BJ (cell line): ENCODE measurements around the gene ACBD5. TPM values are rescaled to one million over a fixed set of nuclear protein-coding genes. Genes with fewer than 3 reads are reported as not detected.

Experiments used
- CTCF ChIA-PET: fragments of 350-600 bp; formaldehyde crosslinking; extraction: SDS; loops from one replicate; lab custom pipeline; 2021; ENCODE audit warnings: antibody characterized with exemption, inconsistent platforms; lab: Yijun Ruan, JAX
- POLR2A ChIA-PET: fragments of 300-600 bp; sonication (Branson Sonifier 250); formaldehyde crosslinking; extraction: SDS; loops from one replicate; lab custom pipeline; 2021; ENCODE audit warnings: antibody characterized with exemption; lab: Charles Lee
- DNase-seq: peaks from one replicate; pipeline ENCODE4 v3.0.0-alpha.2; 2011; ENCODE audit warnings: low read depth
- H3K27me3 ChIP-seq: 2 replicates; pipeline ENCODE4 v1.6.0; 2011; ENCODE audit warnings: low read length; ENCODE audit not compliant: control insufficient read depth, insufficient read depth
- H3K36me3 ChIP-seq: 2 replicates; pipeline ENCODE4 v1.5.1; 2011; ENCODE audit warnings: low read length; ENCODE audit not compliant: control insufficient read depth, insufficient read depth
- H3K4me3 ChIP-seq: 2 replicates; pipeline ENCODE4 v1.5.1; 2011; ENCODE audit warnings: low read depth, mild to moderate bottlenecking, control low read depth, low read length
- polyA plus RNA-seq: library from polyadenylated mRNA; depleted of rRNA; stranded (reverse); fragments of >200 nt; gene quantifications from 2 replicates; pipeline ENCODE4 v1.2.3, GENCODE V29; 2011
- TF ChIP-seq, protein P1 (sequence below): IDR thresholded peaks from 2 replicates; pipeline ENCODE4 v1.5.1; 2011; ENCODE audit warnings: low read depth, mild to moderate bottlenecking, control low read depth, inconsistent platforms, low read length, moderate library complexity; ENCODE audit not compliant: insufficient read depth

Gene ACBD5
- polyA plus RNA-seq, 1 experiment, result 7.8 TPM

DNA sequence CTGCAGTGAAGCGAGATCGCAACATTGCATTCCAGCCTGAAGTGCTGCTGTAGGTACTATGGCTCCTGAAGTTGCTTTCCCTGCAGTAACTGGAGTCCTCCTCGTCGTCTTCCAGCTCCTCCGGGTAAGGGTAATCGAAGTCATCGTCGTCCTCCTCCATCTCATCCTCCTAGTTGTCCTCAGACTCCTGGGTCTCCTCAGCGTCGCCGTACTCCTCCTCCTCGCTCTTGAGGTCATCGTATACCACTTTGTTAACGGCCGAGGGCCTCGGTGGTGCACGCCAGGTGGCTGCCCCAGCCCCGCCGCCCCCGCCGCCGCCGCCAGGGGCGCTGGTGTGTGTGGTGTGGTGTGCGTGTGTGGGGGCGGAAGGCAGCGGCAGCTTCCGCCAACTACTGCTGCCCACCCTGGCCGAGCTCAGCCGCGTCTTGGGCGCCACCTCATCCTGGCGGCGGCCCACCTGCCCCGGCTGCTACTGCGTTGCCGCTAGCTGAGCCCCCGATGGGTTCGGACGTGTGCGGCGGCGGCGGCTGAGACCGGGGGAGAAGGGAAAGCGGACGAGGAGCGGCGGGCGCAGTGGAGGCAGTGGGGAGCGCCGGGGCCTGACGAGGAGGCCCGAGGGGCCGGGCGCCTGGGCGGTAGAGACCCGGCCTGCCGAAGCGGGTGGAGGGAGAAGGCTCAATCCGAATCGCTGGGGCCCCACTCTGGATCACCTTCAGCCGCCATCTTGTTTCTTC is 11.8 kb upstream of the ACBD5 start:
- no peaks in the 10 kb centered on the region for H3K36me3 ChIP-seq
- H3K4me3 ChIP-seq, result peak overlapping the region; percentile 50
- DNase-seq, result no peak
- CTCF ChIA-PET, result interaction anchor here (1.4 to 2.5 kb wide), 4 partner anchors 9 to 28 kb away, joined by 3 to 12 read pairs (median 8); no protein-coding TSS in a partner anchor
- TF ChIP-seq, protein P1, sequence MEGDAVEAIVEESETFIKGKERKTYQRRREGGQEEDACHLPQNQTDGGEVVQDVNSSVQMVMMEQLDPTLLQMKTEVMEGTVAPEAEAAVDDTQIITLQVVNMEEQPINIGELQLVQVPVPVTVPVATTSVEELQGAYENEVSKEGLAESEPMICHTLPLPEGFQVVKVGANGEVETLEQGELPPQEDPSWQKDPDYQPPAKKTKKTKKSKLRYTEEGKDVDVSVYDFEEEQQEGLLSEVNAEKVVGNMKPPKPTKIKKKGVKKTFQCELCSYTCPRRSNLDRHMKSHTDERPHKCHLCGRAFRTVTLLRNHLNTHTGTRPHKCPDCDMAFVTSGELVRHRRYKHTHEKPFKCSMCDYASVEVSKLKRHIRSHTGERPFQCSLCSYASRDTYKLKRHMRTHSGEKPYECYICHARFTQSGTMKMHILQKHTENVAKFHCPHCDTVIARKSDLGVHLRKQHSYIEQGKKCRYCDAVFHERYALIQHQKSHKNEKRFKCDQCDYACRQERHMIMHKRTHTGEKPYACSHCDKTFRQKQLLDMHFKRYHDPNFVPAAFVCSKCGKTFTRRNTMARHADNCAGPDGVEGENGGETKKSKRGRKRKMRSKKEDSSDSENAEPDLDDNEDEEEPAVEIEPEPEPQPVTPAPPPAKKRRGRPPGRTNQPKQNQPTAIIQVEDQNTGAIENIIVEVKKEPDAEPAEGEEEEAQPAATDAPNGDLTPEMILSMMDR, result peak; percentile 41
- no peaks in the 10 kb centered on the region for H3K27me3 ChIP-seq
- POLR2A ChIA-PET, result no interaction called here

DNA sequence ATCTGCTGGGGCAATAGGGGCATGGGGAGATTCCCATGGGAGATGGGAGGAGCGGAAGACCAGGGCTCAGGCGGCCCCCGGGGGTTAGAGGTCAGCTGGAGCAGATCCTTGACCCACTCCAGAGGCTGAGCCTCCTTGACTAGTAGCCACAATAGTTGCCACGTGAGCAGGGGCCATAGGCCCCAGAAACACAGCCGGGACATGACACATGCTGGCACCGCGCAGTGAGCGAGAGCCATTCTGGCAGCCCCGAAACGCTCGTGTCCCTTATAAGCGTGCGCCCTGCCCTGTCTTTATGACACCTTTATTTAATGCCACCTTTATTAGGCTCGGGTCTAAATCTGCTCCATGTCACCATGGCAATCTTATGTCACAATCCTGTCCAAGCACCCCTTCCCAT is 11.0 kb upstream of the ACBD5 start:
- Histone ChIP-seq H3K27me3 (no peaks in the 10 kb centered on the region), H3K4me3 (no peak overlapping the region), H3K36me3 (no peaks in the 10 kb centered on the region)
- CTCF ChIA-PET, result interaction anchor here (1.3 to 2.5 kb wide), 5 partner anchors 9 to 28 kb away, joined by 3 to 12 read pairs (median 5); no protein-coding TSS in a partner anchor
- POLR2A ChIA-PET, result no interaction called here
- TF ChIP-seq, protein P1, result no peak
- DNase-seq, result no peak

- CTCF ChIA-PET, result no interaction called here
- TF ChIP-seq, protein P1, result no peak
- POLR2A ChIA-PET, result no interaction called here
- Histone ChIP-seq H3K27me3 (no peaks in the 10 kb centered on the region), H3K36me3 (no peaks in the 10 kb centered on the region), H3K4me3 (no peak overlapping the region)
- no peak for DNase-seq
Observed at GRCh38 chr10:27248215-27248614, 7.6 kb upstream of the ACBD5 start.

DNA sequence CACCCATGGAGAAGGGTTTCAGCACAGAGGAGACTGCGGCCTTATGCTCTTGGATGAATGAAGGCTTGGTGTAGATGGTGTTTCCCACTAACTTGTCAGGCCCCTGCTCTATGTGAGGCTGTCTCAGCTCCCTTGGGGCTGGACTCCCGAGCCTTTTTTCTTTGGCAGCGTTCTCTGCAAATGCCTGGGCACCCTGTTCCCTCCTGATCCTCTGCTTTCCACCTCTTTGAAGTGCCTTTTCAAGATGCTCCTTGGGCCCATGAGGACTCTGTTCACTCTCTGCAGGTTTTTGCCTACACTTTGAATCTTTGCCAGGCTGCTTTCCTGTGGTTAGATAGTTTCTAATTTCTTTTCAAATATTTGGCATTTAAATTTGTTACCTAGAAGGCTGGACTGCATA is 6.8 kb upstream of the ACBD5 start:
- Histone ChIP-seq H3K36me3 (no peaks in the 10 kb centered on the region), H3K27me3 (no peaks in the 10 kb centered on the region), H3K4me3 (no peak overlapping the region)
- ChIA-PET POLR2A (no interaction called here), CTCF (no interaction called here)
- DNase-seq, result no peak
- TF ChIP-seq, protein P1, result no peak

DNA sequence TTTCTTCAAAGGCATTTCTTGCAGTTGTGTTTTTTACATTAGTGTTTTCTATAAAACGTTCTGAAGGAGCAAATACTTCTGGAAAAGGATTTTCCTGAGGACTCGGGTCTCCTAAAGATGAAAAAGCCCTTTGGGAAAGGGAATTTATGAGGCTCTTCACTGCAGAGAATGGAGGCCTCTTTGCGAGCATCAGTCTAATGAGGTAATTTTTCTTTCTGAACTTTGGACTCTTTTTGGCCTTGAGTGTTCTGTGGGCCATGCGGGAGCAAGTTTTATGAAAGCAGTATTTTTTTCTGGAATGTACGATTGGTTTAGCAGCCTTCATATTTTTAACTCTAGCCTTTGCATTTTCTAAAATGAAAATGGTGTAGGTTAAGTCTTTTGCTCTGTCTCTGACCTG is 6.4 kb upstream of the ACBD5 start:
- CTCF ChIA-PET, result no interaction called here
- TF ChIP-seq, protein P1, result no peak
- POLR2A ChIA-PET, result no interaction called here
- no peaks in the 10 kb centered on the region for H3K36me3 ChIP-seq
- no peak overlapping the region for H3K4me3 ChIP-seq
- H3K27me3 ChIP-seq, result no peaks in the 10 kb centered on the region
- no peak for DNase-seq
